ENCODE results near the gene ATP1A1.

ATP1A1 gene

GRCh38 chr1:116372651-116373430 is at the start of gene ATP1A1:
Gene ATP1A1, plus strand, starts transcription at chr1:116373244. Its CDS starts 268 bp downstream, at chr1:116373512.
- peak; percentile 98 for DNase-seq

DNA sequence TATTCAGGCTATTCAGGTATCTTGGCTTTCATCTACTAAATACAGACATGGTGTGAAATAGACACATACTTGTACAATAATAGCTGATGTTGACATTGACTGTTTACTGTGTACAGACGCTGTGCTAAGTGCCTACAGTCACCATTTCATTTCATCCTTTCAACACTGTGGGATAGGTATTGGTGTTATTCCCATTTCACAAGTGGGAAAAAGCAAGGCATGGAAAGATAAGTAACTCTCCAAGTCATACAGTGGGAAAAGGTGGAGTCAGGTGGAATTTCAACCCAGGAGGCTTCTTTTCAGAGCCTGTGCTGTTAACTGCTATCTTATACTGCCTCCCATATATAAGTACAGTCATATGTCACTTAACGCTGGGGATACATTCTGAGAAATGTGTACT is 49.6 kb upstream of the ATP1A1 start:
- DNase-seq = no peak

GRCh38 chr1:116324411-116324810 is 48.6 kb upstream of the ATP1A1 start:
- no peak for DNase-seq

- DNase-seq = no peak
These were observed 47.9 kb upstream of the ATP1A1 start for GRCh38 chr1:116325104-116325503.

DNA sequence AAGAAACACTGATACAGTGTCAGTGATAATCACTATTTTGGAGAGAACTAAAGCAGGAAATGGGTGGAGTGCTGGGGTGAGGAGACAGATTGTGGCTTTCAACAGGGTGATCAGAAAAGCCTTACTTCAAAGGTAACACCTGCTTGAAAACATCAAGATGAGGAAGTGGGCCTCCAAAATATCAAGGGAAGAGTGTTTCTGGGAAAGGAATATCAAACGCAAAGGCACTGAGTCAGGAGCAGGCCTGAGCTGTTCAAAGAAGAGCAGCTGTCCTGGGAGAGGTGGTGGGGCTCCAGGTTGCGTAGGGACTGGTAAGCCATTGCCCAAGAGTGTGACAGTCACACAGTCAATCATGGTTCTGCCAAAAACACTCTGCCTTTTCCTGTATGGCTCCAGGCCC is 47.1 kb upstream of the ATP1A1 start:
- DNase-seq = peak; percentile 65

DNA sequence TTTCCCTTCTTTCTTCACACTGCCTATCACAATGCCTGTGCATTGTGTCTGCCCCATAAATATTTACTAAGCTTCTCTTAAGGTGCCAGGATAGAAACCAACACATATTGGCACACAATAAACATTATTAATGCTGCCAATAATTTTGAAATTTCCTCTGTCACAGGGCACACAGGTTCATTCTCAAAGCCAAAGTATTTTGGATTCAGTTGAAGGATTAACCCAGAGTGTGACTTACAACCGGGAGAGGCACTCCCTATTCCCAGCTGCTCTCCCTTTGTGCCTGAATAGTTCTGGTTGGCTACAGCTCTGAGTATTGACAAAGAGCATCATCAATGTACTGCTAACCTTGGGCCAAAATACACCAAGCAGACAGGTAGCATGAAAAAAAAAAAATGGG is 46.6 kb upstream of the ATP1A1 start:
- DNase-seq = no peak

GRCh38 chr1:116328671-116329070 is 44.4 kb upstream of the ATP1A1 start:
- no peak for DNase-seq

- no peak for DNase-seq
These were observed 43.3 kb upstream of the ATP1A1 start for GRCh38 chr1:116329524-116330341.

GRCh38 chr1:116330342-116330652 is 42.7 kb upstream of the ATP1A1 start:
- DNase-seq = no peak

- DNase-seq = no peak
These were observed 42.2 kb upstream of the ATP1A1 start for GRCh38 chr1:116330846-116331245.

DNA sequence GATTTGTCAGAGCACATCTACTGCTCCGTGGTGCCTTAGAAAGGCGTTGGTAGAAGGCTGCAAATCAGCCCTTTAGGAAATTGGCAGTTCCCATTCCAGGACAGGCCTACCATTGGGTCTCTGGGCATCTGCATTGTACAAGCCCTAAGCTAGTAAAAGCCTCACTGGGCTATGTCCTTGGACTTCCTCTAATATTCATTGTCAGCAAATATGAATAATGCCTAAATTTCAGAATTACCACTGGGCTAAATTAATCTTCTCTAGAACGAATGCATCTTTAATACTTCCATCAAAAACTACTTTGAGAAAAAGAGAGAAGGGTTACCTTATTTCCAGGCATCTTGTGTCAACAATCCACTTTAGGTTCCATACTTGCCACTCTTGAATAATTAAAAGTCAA is 41.5 kb upstream of the ATP1A1 start:
- DNase-seq = no peak

GRCh38 chr1:116332451-116332850 is 40.6 kb upstream of the ATP1A1 start:
- no peak for DNase-seq

DNA sequence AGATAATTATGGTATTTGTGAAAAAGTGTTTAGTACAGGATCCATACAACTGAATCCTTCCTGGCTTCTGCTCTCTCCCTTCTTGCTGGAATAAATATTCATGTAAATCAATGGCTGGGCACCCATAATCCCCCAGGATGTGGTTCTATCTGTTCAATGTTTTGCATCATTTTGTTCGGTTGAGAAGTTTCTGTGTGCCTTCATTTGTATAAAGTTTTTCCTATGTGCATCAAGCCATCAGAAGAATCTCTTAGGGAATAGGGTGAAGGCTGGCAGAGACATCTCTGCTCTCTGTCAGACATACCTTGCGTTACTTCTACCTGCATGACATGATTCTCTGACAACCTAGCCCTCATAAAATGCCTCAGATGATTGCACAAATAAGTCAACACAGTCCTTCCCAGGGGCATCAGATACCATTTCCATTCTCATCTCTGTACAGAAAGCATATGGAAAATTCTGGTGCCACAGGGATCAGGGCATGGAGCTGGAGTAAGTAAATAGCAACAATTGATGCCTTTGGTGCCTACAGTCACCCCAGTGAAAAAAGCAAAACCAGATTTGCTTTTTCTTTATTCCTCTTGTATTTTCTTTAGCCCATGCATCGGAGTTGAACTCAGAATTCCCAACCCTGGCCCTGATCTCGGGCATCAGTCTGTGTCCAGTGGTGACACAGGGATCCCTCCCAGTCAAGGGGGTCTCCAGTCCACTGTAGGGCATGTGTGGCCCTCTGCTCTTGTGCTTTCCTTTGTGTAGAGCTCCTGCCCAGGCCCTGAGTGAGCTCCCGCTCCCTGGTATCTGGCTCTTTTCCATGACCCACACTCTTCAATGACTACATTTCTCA is 39.7 kb upstream of the ATP1A1 start:
- DNase-seq = no peak

DNA sequence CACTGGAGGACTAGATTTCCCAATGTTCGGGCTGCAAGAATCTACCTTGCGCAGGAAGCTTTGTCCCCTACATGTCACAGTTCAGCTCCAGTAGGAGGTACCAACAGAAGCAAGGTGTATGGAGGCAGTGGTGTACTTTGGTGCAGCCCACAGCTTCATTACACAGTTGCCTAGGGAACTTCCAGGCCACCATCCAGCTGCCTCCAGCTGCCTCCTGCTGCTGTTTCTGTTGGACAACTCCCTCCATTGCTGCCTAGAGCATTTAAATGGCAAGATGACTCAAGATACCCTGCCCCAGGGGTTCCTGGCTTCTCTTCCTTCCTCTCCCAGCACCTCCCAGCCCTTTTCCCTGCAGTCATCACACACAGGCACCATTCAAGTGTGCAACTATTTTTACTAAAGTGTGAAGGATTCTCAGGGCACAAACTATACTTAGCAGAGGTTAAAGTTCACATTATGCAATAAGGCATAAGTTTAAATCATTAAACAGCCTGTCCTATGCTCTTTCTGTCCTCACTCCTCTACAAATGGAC is 39.0 kb upstream of the ATP1A1 start:
- DNase-seq = no peak

- no peak for DNase-seq
These were observed 38.0 kb upstream of the ATP1A1 start for GRCh38 chr1:116334868-116335635.

GRCh38 chr1:116335850-116336624 is 37.0 kb upstream of the ATP1A1 start:
- DNase-seq = no peak

DNA sequence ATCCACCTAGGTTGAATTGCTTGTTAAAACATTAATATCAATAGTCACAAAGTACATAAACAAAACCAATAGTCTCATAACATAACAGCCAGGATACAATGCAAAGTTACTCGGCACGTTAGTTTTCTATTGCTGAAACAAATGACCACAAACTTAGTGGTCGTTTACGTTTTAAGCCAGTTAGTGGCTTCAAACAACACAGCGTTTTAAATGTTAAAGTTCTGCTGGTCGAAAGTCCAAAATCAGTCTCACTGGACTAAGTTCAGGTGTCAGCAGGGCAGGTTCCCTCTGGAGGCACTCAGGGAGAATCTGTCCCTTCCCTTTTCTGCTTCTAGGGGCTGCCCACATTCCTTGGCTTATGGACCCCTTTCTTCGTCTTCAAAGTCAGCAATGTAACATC is 35.6 kb upstream of the ATP1A1 start:
- DNase-seq = no peak

GRCh38 chr1:116338400-116338799 is 34.6 kb upstream of the ATP1A1 start:
- no peak for DNase-seq

DNA sequence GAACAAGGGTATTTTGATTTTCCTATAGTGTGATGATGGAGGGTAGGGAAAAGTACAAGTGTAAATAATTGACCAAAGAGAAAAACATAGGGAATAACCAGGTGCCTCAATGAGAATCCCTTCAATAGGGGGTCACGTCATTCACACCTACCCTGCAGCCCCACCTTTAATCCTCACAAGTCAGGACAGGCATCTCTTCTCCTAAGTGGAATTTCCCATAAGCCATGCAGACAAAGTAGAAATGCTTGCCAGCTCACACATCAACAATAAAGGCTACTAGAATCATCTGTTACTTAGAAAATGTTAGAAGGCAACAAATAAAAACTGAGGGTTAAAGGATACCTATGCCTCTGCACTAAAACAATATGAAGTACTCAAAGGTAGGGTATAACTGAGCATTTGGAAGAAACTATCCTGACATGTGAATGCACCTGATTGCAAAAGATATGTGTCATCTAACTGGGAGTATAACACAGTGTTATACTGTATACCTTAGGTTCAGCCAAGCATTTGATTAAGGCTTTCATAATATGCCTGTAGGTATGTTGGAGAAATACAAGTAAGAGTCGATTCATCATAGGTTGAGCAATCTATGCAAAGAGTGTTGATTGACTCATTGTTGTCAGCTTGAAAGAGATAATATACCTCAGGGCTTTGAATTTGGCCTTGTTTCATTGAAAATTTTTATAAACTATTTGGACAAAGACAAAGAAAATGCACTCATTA is 32.4 kb upstream of the ATP1A1 start:
- no peak for DNase-seq

GRCh38 chr1:116343019-116343418 is 30.0 kb upstream of the ATP1A1 start:
- DNase-seq = no peak

DNA sequence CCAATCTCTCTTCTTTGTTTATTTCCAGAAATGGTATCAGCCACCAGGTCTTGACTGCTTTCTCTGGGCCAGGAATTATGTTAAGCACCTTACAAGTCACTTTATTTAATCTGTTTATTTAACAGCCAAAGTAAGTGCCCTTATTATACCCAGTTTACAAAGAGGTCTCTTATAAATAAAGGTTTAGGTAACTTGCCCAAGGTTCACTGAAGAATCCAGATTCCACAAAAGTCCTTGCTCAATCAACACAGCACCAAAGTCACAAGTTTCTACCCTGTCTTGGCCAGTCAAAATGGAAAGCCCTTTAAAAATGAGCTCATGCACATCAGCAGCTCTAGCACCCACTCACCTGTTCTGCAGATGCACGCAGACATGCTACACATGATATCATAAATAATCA is 28.0 kb upstream of the ATP1A1 start:
- DNase-seq = no peak

Measured in CD4-positive, alpha-beta T cell treated with Interleukin-12 subunit alpha and Interleukin-12 subunit beta, for 1 hour (primary cell).